SU-DHL-6 (cell line): ENCODE results near the gene PIR.

ENCODE experiments used
- H2AFZ ChIP-seq: fragments of 200-600 bp; sonication (generic); 2 replicates; pipeline ENCODE4 v1.6.1; 2014; ENCODE audit warnings: low read depth, mild to moderate bottlenecking, moderate library complexity, mixed read lengths, antibody characterized with exemption, low read length; ENCODE audit not compliant: severe bottlenecking
- H3F3A ChIP-seq: fragments of 200-600 bp; shearing (Covaris generic); 2 replicates; pipeline ENCODE4 v1.6.0; 2016; ENCODE audit warnings: antibody characterized with exemption, mild to moderate bottlenecking; ENCODE audit not compliant: insufficient read depth
- H3K27ac ChIP-seq: fragments of 200-600 bp; sonication (generic); 2 replicates; pipeline ENCODE4 v1.5.1; 2016; ENCODE audit warnings: low read depth, mild to moderate bottlenecking, low read length, moderate library complexity, mixed read lengths
- H3K27me3 ChIP-seq: fragments of 200-600 bp; sonication (generic), shearing (Covaris generic); 2 replicates; pipeline ENCODE4 v1.6.0; 2014; ENCODE audit warnings: mild to moderate bottlenecking, low read length
- H3K36me3 ChIP-seq: fragments of 200-600 bp; sonication (generic); 2 replicates; pipeline ENCODE4 v1.6.1; 2014; ENCODE audit warnings: mild to moderate bottlenecking, low read length, mixed read lengths
- H3K4me2 ChIP-seq: fragments of 300-600, 200-600 bp; shearing (Covaris generic), sonication (generic); 2 replicates; pipeline ENCODE4 v1.6.0; 2014; ENCODE audit warnings: low read length, low read depth, mild to moderate bottlenecking; ENCODE audit not compliant: poor library complexity, severe bottlenecking
- H3K4me3 ChIP-seq: fragments of 200-600 bp; sonication (generic); 2 replicates; pipeline ENCODE4 v1.5.1; 2014; ENCODE audit warnings: antibody characterized with exemption, low read length, mild to moderate bottlenecking, mixed read lengths; ENCODE audit not compliant: insufficient read depth, poor library complexity, severe bottlenecking
- H3K79me2 ChIP-seq: fragments of 200-600 bp; sonication (generic); 2 replicates; pipeline ENCODE4 v1.6.1; 2014; ENCODE audit warnings: mild to moderate bottlenecking, low read length, moderate library complexity; ENCODE audit not compliant: insufficient read depth
- H3K9ac ChIP-seq: fragments of 200-600 bp; sonication (generic); 2 replicates; pipeline ENCODE4 v1.7.0; 2014; ENCODE audit warnings: mild to moderate bottlenecking, low read length
- H3K9me2 ChIP-seq: fragments of 200-600 bp; sonication (generic); replicated peaks from 2 replicates; pipeline ENCODE4 v1.6.1; 2014; ENCODE audit warnings: low read length; ENCODE audit not compliant: insufficient read depth
- H3K9me3 ChIP-seq: fragments of 200-600 bp; sonication (generic); 2 replicates; pipeline ENCODE4 v1.6.1; 2014; ENCODE audit warnings: low read length, mixed read lengths; ENCODE audit not compliant: insufficient read depth
- H4K20me1 ChIP-seq: fragments of 200-600 bp; sonication (generic); 2 replicates; pipeline ENCODE4 v1.6.1; 2014; ENCODE audit warnings: low read depth, mild to moderate bottlenecking, antibody characterized with exemption, low read length, moderate library complexity, mixed read lengths
- EZH2phosphoT487 ChIP-seq: fragments of 200-600 bp; sonication (generic), shearing (Covaris generic); conservative IDR thresholded peaks from 2 replicates; pipeline ENCODE4 v1.6.1; 2018; ENCODE audit warnings: mild to moderate bottlenecking, antibody characterized with exemption, low read length, moderate library complexity, mixed read lengths
- TF ChIP-seq, protein P1 (sequence below): fragments of 200-600 bp; sonication (generic); IDR thresholded peaks from one replicate; pipeline ENCODE4 v1.5.1; 2017; ENCODE audit warnings: antibody characterized with exemption, mild to moderate bottlenecking, low read length, moderate library complexity; ENCODE audit not compliant: insufficient read depth, poor library complexity, severe bottlenecking

The PIR gene

DNA sequence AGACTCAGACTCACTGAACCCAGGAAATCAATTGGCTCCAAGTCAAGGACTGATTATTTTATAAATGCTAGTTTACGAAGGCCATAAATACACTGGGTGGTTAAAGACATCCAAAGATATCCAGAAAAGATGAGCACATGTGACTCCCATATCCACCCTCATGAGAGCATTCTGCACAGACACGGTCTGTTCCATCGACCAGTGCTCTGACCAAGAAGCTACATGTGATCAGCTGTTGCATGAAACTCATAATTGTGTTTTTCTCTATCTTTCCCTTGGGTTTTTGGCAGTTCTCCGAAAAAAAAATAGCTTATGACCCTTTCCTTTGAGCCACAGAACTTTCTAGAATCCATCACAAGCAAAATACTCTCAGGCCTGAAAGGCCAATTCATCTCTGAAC, 2.7 kb upstream of the PIR start:
- Histone ChIP-seq H3K9ac (no peak overlapping the region), H3K4me2 (no peak overlapping the region), H3F3A (no peaks in the 10 kb centered on the region), H3K79me2 (no peaks in the 10 kb centered on the region), H4K20me1 (no peaks in the 10 kb centered on the region), H3K27ac (no peak overlapping the region), H3K4me3 (no peak overlapping the region), H3K36me3 (no peaks in the 10 kb centered on the region), H3K9me3 (no peaks in the 10 kb centered on the region), H3K9me2 (no peaks in the 10 kb centered on the region), H2AFZ (no peak overlapping the region), H3K27me3 (no peaks in the 10 kb centered on the region)
- no peak for TF ChIP-seq EZH2phosphoT487
- TF ChIP-seq, protein P1, sequence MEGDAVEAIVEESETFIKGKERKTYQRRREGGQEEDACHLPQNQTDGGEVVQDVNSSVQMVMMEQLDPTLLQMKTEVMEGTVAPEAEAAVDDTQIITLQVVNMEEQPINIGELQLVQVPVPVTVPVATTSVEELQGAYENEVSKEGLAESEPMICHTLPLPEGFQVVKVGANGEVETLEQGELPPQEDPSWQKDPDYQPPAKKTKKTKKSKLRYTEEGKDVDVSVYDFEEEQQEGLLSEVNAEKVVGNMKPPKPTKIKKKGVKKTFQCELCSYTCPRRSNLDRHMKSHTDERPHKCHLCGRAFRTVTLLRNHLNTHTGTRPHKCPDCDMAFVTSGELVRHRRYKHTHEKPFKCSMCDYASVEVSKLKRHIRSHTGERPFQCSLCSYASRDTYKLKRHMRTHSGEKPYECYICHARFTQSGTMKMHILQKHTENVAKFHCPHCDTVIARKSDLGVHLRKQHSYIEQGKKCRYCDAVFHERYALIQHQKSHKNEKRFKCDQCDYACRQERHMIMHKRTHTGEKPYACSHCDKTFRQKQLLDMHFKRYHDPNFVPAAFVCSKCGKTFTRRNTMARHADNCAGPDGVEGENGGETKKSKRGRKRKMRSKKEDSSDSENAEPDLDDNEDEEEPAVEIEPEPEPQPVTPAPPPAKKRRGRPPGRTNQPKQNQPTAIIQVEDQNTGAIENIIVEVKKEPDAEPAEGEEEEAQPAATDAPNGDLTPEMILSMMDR: no peak

DNA sequence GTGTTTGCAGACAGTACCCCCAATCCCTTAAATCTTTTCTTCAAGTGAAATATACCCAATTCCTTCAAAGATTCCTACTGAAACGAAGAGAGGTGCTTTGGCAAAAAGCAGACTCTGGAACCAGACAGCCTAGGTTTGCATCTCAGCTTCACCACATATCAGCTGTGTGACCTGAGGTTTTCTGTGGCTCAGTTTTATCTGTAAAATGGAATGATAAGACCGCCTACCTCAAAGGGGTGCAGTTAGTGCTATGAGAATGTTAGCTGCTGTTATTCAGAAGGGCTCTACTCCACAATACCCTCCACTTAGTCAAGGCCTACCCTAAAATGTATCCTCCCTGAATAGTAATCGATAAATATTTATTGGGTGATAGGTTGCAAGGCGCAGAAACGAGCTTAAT, 664 bp downstream of the PIR start:
- H3K79me2 ChIP-seq: no peaks in the 10 kb centered on the region
- TF ChIP-seq, protein P1: no peak
- no peak for TF ChIP-seq EZH2phosphoT487
- no peaks in the 10 kb centered on the region for H3K9me3 ChIP-seq
- peak overlapping the region; percentile 91 for H2AFZ ChIP-seq
- H4K20me1 ChIP-seq: no peaks in the 10 kb centered on the region
- peak overlapping the region; percentile 59 for H3K4me3 ChIP-seq
- H3F3A ChIP-seq: no peaks in the 10 kb centered on the region
- no peaks in the 10 kb centered on the region for H3K27me3 ChIP-seq
- no peaks in the 10 kb centered on the region for H3K9me2 ChIP-seq
- no peaks in the 10 kb centered on the region for H3K36me3 ChIP-seq
- H3K27ac ChIP-seq: no peak overlapping the region
- H3K4me2 ChIP-seq: peak overlapping the region; percentile 81
- peak overlapping the region; percentile 55 for H3K9ac ChIP-seq

DNA sequence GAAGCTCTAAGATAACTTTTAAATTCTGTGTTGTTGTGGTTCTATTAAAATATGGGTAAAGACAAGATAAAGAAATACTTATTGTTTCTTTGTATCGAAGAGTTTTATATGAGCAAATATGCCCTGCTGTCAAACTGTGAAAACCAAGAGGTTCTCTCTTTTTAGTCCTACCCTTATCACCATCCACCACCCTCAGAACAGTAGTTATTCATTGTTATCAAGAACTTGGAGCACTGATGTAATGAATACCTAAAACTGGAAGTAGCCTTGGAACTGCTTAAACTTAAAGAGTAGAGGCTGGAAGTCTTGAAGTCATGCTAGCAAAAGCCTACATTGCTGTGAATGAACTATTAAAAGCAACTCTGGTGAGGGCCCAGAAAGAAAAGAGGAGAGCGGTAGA, 9.2 kb downstream of the PIR start:
- H2AFZ ChIP-seq: no peak overlapping the region
- H3K9me2 ChIP-seq: no peaks in the 10 kb centered on the region
- no peaks in the 10 kb centered on the region for H3K79me2 ChIP-seq
- no peak for TF ChIP-seq EZH2phosphoT487
- TF ChIP-seq, protein P1: no peak
- no peak overlapping the region for H3K9ac ChIP-seq
- H3K9me3 ChIP-seq: no peaks in the 10 kb centered on the region
- H3F3A ChIP-seq: no peaks in the 10 kb centered on the region
- H3K4me2 ChIP-seq: no peak overlapping the region
- no peaks in the 10 kb centered on the region for H3K36me3 ChIP-seq
- H3K27ac ChIP-seq: no peak overlapping the region
- no peaks in the 10 kb centered on the region for H3K27me3 ChIP-seq
- no peaks in the 10 kb centered on the region for H4K20me1 ChIP-seq
- no peak overlapping the region for H3K4me3 ChIP-seq

DNA sequence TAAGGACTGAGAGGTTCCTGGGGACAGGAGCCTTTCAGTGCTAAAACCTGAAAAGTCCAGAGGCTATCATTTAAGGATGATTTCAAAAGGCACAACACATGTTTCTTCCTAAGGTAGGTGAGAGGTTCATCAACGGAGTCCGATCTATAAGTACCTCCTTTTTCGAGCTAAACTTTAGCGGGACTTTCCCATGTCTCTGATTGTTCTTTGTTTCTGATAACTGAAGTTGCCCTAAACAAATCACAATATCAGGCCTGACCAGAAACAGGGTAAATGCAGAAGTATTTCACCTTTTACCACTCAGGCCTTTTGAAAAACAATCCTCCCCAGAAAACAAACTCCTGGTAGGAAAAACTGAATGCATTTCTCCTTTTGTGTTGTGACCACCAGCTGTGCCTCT, 17.6 kb downstream of the PIR start:
- Histone ChIP-seq H3F3A (no peaks in the 10 kb centered on the region), H3K4me2 (no peak overlapping the region), H3K79me2 (no peaks in the 10 kb centered on the region), H3K9me3 (no peaks in the 10 kb centered on the region), H3K9ac (no peak overlapping the region), H3K9me2 (no peaks in the 10 kb centered on the region), H2AFZ (no peak overlapping the region), H3K4me3 (no peak overlapping the region), H3K27me3 (no peaks in the 10 kb centered on the region), H3K36me3 (no peaks in the 10 kb centered on the region), H4K20me1 (no peaks in the 10 kb centered on the region), H3K27ac (no peak overlapping the region)
- TF ChIP-seq, protein P1: no peak
- TF ChIP-seq EZH2phosphoT487: no peak
